Measurements from ENCODE around the gene NPHS2.

DNA sequence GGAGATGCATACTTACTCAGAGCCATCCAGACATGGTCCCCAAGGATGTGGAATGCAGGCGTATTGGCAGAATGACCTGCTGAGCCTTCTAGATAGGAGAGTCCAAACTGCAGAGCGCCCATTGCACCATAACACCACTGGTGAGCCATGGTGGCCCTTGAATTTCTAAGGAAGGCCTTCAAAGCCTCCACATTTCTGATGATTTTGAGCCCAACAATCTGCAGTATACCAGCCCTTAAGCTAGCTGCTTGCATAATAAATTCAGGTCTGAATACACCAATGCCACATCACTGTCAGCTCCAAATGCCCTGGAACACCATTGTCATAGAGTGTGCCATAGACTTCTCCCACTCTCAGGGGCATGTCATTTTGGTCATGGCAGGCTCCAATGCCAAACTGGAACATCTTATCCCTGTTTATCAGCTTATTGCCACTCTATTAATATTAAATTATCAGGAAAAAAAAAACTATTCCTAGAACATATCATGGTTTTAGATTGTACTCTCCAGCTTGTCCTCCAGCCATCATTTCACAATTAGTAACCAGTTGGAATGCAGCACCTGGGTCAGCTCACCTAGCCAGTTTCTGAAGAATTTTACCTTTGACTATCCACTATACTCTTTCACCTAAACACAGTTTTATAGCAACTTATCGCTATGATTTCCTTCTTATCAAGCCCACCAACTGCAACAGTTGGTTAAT lies 26.9 kb downstream of the NPHS2 start:
- TF ChIP-seq CTCF (IDR thresholded peaks at IDR 0.05): no peak
- TF ChIP-seq POLR2A (IDR thresholded peaks at IDR 0.05): no peak
